Glutamatergic neuron (in vitro differentiated cells): ENCODE data around the gene PELI2. TPM values are rescaled to one million over a fixed set of nuclear protein-coding genes. Genes with fewer than 3 reads are reported as not detected.

Experiments used
- DNase-seq: peaks from one replicate; pipeline ENCODE4 v3.0.0; 2022
- H3K27ac Mint-ChIP-seq: one replicate; pipeline ENCODE4 v1.8.0; 2020; ENCODE audit warnings: mild to moderate bottlenecking, mixed read lengths, inconsistent platforms; ENCODE audit not compliant: unreplicated experiment
- H3K27me3 Mint-ChIP-seq: one replicate; pipeline ENCODE4 v1.8.0; 2020; ENCODE audit warnings: mild to moderate bottlenecking, moderate library complexity, mixed read lengths, inconsistent platforms; ENCODE audit not compliant: unreplicated experiment
- H3K36me3 Mint-ChIP-seq: one replicate; pipeline ENCODE4 v1.8.0; 2020; ENCODE audit warnings: mild to moderate bottlenecking, mixed read lengths, inconsistent platforms; ENCODE audit not compliant: unreplicated experiment
- H3K4me1 Mint-ChIP-seq: one replicate; pipeline ENCODE4 v1.8.0; 2020; ENCODE audit warnings: mild to moderate bottlenecking, low read depth, mixed read lengths, inconsistent platforms; ENCODE audit not compliant: unreplicated experiment
- H3K4me3 Mint-ChIP-seq: one replicate; pipeline ENCODE4 v1.8.0; 2020; ENCODE audit warnings: mild to moderate bottlenecking, mixed read lengths, inconsistent platforms; ENCODE audit not compliant: unreplicated experiment
- H3K9me3 Mint-ChIP-seq: one replicate; pipeline ENCODE4 v1.8.0; 2020; ENCODE audit warnings: mild to moderate bottlenecking, moderate library complexity, mixed read lengths, inconsistent platforms; ENCODE audit not compliant: unreplicated experiment
- total RNA-seq: library from RNA; stranded (reverse); fragmentation: NEBNext Ultra II Directional; extraction: Animal tissue kit (Norgen Biotek cat#: 25700); gene quantifications from one replicate; pipeline ENCODE4 v1.2.1, GENCODE V29; 2021; ENCODE audit not compliant: unreplicated experiment
- TF ChIP-seq, protein P1 (sequence below): fragments of 200-600 bp; sonication (generic); IDR thresholded peaks from one replicate; pipeline ENCODE4 v1.5.0; 2021; ENCODE audit not compliant: partially characterized antibody, unreplicated experiment

The PELI2 gene
- total RNA-seq, 1 donor from 2014 or later = 158 TPM

DNA sequence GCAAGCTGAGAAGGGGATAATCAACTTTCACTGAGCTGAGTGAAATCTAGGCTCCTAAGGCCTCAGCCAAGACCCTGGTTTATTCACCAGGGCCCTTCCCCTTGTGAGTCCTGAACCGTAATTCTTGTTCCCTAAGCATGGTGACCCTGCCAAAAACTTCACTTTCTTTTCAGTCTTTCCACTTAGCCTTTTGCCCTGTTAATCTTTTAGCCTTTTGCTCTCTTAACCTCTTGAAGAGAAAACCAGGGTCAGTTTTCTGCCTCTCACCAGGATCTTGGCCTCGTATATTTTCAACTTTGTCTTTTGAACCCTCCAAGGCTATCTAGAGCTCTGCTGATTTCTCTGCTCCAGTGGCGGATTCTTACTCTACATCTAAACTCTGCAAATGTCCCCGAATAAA is 191.0 kb downstream of the PELI2 start:
- TF ChIP-seq, protein P1, sequence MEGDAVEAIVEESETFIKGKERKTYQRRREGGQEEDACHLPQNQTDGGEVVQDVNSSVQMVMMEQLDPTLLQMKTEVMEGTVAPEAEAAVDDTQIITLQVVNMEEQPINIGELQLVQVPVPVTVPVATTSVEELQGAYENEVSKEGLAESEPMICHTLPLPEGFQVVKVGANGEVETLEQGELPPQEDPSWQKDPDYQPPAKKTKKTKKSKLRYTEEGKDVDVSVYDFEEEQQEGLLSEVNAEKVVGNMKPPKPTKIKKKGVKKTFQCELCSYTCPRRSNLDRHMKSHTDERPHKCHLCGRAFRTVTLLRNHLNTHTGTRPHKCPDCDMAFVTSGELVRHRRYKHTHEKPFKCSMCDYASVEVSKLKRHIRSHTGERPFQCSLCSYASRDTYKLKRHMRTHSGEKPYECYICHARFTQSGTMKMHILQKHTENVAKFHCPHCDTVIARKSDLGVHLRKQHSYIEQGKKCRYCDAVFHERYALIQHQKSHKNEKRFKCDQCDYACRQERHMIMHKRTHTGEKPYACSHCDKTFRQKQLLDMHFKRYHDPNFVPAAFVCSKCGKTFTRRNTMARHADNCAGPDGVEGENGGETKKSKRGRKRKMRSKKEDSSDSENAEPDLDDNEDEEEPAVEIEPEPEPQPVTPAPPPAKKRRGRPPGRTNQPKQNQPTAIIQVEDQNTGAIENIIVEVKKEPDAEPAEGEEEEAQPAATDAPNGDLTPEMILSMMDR = no peak
- DNase-seq = no peak
- Mint-ChIP-seq H3K4me3 (no peak overlapping the region), H3K36me3 (no peaks in the 10 kb centered on the region), H3K9me3 (peaks cover 2% of the 10 kb centered on the region), H3K27me3 (no peaks in the 10 kb centered on the region), H3K4me1 (peaks cover 5% of the 10 kb centered on the region), H3K27ac (no peak overlapping the region)

DNA sequence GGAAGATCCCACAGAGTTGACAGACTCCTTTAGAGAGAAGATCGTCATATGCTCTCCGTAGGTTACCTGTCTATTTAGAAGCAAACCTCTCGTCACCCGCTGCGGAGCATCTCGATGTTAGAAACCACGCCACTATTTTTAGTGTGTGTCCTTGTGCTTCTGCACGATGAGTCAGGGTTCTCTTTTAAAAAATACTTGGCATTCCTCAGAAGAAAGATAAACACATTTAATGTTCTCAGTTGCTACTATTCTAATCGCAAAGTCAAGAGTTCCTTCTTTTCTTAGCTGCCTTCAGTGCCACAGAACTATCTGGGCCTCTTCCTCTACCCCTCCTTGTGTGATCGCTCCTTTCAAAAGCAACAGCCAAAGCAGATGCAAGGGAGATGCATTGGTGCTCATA is 192.4 kb downstream of the PELI2 start:
- no peaks in the 10 kb centered on the region for H3K36me3 Mint-ChIP-seq
- peaks cover 5% of the 10 kb centered on the region for H3K9me3 Mint-ChIP-seq
- H3K4me3 Mint-ChIP-seq = no peak overlapping the region
- no peak overlapping the region for H3K27ac Mint-ChIP-seq
- peaks cover 5% of the 10 kb centered on the region for H3K4me1 Mint-ChIP-seq
- DNase-seq = no peak
- no peaks in the 10 kb centered on the region for H3K27me3 Mint-ChIP-seq
- TF ChIP-seq, protein P1 = no peak

DNA sequence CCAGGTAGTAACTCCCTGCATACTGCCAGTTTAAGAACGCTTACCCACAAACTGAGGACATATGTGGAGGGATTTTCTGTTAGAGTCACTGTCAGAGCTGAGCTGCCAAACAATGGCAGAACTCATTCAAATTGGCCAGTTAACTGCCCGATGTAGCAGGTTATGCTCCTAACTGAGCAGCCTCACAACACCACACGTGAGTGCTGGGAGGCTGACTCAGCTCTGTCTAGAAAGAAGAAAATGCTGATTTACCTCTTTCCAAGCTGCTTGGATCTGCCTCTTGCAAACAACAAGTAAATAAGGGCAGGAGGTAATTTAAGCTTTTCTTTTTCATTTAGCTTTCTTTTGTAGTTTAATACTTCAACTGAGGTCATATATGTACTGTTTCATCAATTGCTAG is 195.6 kb downstream of the PELI2 start:
- Mint-ChIP-seq H3K4me3 (no peak overlapping the region), H3K36me3 (peaks cover 8% of the 10 kb centered on the region), H3K27ac (no peak overlapping the region), H3K9me3 (peaks cover 9% of the 10 kb centered on the region), H3K4me1 (peaks cover 5% of the 10 kb centered on the region), H3K27me3 (no peaks in the 10 kb centered on the region)
- no peak for DNase-seq
- TF ChIP-seq, protein P1 = no peak

DNA sequence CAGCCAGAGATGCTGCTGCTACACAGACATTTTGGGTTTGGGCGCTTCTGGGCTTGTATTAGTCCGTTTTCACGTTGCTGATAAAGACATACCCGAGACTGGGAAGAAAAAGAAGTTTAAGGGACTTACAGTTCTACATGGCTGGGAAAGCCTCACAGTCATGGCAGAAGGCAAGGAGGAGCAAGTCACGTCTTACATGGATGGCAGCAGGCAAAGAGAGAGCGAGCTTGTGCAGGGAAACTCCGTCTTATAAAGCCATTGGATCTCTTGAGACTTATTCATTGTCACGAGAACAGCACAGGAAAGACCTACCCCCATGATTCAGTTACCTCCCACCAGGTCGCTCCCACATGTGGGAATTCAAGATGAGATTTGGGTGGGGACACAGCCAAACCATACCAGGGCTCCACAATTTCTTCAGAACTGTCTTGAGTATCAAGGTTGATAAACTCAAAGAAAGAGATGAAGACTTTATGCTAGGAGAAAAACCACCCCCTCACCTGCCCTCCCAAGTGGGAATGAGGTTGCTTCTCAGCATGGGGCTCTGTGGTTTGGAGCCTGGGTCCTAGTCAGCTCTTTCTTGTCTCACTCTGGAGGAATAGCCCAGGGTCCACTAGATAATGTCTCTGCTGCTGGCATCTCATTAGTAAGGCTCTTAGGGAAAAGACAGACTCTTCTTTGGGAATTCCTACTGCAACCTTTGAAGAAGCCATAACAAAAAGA is 200.3 kb downstream of the PELI2 start:
- H3K9me3 Mint-ChIP-seq = peaks cover 9% of the 10 kb centered on the region
- H3K27me3 Mint-ChIP-seq = no peaks in the 10 kb centered on the region

DNA sequence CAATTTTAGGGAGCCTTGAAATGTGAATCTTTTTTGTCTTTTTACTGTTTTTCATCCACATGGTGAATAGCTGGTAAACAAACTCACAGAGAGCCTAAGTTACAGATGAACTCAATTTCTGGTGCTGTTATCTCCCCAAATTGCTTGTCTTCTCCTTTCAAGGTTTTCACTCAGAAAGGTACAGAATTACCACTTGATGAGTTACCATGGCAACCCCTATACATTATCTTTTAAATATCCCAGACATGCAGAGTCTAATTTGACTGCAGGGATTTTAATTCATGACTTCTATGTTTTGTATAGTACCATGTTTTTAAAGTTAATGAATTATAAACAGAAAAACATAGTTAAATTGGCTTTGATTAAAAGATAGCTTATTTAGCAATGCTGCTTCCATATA is 203.7 kb downstream of the PELI2 start:
- DNase-seq = no peak
- H3K36me3 Mint-ChIP-seq = peaks cover 23% of the 10 kb centered on the region
- TF ChIP-seq, protein P1 = no peak
- H3K27ac Mint-ChIP-seq = no peak overlapping the region
- H3K27me3 Mint-ChIP-seq = no peaks in the 10 kb centered on the region
- H3K4me1 Mint-ChIP-seq = no peaks in the 10 kb centered on the region
- H3K9me3 Mint-ChIP-seq = peaks cover 6% of the 10 kb centered on the region
- no peak overlapping the region for H3K4me3 Mint-ChIP-seq

More for the DNA sequence above, 200.3 kb downstream of the PELI2 start:
- TF ChIP-seq, protein P1 = no peak
- DNase-seq = no peak
- peaks cover 20% of the 10 kb centered on the region for H3K36me3 Mint-ChIP-seq
- H3K4me3 Mint-ChIP-seq = no peak overlapping the region
- no peak overlapping the region for H3K27ac Mint-ChIP-seq
- H3K4me1 Mint-ChIP-seq = no peaks in the 10 kb centered on the region
